HG02840 (cell line): Measurements from ENCODE around the gene SNTG2.
"Not testable (repeated sequence)": the region's sequence is repeated elsewhere in the genome, so short reads cannot be mapped to it uniquely, and the experiment has no call there.

Source experiments
- ATAC-seq: cut with Tn5 transposase; IDR thresholded peaks from one replicate; pipeline ENCODE4 v1.9.1; 2021; ENCODE audit warnings: mild to moderate bottlenecking, moderate library complexity, moderate number of reproducible peaks; ENCODE audit not compliant: unreplicated experiment, low FRiP score

Gene SNTG2

GRCh38 chr2:950080-950966, at the start of gene SNTG2:
Gene SNTG2, plus strand, starts transcription at chr2:950849. Its CDS starts 148 bp downstream, at chr2:950997.
- no peak for ATAC-seq

- ATAC-seq, result no peak
Measured at GRCh38 chr2:902584-902983, 48.1 kb upstream of the SNTG2 start.

DNA sequence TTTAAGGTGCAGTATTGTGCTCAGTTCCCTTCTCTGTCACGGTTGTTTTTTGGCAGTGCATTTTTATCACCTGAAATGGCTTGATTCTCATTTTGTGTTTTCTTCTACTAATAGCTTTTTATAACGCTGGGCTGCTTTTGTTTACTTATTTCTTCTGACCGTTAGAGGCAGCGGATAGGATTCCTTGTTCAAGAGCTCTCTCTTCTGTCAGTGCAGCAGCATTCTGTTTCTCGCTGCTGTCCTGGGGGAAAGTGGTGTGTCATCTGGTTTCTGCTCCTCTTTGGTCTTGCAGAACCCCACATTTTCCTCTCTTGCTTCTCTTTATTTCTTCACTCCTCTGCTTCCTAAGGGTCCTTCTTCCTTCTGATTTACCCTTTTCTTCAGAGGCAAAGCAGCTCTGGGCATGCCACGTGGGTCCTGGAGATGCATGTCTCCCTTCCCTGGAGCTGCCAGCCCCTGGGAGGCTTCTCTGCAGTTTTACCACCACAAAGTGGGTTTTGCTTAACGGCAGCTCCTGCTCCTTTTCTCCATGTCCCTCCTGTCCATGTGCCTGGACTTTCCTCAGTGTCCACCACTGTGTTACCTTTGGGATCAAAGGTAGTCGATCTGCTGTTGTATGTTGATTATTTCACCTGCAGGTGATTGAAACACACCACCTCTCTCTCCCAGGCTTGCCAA, 47.3 kb upstream of the SNTG2 start:
- no peak for ATAC-seq

DNA sequence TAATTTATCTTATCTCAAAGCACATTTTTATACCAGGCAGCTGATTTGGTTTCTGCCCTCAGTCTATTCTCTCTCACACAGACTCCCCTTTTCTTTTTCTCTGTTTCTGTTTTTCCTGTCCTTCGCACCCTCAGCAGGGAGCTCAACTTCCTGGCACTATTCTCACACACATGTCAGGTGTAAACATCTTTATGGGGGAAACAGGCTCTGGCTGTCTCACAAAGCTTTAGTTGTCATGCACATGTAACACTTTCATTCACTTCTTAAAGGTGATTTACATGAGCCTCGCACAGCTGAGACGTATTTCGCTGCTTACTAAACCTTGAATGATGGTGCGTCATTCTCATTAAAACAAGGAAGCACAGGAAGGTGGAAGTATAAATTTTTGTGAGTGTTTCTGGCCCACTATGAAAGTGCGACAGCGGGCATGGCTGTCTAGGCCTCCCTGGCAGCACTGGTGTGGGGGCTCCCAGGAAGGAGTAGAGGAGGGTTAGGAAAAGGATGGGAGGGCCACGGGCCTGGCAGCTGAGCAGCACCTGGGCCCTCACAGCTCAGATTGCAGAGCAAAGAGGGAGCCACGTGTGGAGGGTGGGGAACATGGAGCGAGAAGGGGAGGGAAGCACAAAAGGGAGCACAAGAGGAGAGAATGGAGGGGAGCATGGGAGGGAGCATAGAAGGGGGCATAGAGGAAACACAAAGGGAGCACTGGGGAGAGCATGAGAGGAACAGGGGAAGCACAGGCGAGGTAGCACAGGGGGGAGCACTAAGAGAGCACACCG, 46.2 kb upstream of the SNTG2 start:
- ATAC-seq, result no peak

DNA sequence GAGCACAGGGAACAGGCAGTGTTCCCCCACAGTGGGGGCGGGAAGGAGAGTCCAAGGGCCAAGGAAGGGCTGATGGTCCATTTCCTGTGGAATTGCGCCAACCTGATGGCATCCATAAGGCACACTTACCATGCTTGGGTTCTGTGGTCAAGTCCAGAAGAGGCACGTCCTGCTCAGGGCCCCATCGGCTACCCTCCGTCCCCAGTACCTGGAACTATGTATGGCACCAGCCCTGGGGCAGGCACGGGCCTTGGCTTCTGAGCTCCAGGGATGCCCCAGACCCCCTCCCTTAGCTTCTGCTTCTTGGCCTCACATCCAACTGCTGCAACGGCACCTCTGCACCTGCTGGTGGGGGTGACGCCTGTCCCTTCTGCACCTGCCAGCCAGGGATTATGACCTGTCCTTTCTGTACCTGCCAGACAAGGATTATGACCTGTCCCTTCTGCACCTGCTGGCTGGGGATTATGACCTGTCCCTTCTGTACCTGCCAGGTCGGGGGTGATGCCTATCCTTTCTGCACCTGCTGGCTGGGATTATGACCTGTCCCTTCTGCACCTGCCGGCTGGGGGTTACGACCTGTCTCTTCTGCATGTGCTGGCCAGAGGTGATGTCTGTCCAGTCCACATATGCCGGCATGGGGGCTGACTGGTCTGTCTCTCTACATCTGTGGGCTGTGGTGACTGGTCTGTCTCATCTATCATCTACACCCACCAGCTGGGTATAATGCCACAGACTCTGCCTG, 45.4 kb upstream of the SNTG2 start:
- ATAC-seq, result no peak

DNA sequence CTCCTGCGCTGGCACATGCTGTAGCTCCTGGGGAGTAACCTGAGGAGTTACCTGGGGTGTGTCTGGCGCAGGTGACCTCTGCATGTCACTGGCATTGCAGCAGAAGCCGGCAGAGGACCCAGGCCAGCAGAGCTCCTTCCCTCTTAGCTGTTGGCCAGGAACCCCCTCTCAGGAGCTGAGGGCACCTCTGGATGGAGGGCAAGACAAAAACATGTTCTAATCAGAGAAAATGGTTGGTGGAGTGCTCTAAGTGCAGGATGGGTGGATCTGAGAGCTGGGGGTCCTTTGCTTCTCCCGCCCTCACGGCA, 44.9 kb upstream of the SNTG2 start:
- no peak for ATAC-seq

- ATAC-seq, result no peak
Measured at GRCh38 chr2:907706-908105, 42.9 kb upstream of the SNTG2 start.

GRCh38 chr2:908568-908967, 42.1 kb upstream of the SNTG2 start:
- ATAC-seq, result no peak

DNA sequence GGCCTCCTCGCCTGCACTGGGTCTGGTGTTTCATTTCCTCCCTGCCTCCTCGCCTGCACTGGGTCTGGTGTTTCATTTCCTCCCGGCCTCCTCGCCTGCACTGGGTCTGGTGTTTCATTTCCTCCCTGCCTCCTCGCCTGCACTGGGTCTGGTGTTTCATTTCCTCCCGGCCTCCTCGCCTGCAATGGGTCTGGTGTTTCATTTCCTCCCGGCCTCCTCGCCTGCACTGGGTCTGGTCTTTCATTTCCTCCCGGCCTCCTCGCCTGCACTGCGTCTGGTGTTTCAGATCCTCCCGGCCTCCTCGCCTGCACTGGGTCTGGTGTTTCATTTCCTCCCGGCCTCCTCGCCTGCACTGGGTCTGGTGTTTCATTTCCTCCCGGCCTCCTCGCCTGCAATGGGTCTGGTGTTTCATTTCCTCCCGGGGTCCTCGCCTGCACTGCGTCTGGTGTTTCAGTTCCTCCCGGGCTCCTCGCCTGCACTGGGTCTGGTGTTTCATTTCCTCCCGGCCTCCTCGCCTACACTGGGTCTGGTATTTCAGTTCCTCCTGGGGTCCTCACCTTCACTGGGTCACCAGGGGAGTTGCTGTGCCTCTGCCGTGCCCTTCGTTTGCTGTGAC, 40.8 kb upstream of the SNTG2 start:
- not testable (repeated sequence) for ATAC-seq

DNA sequence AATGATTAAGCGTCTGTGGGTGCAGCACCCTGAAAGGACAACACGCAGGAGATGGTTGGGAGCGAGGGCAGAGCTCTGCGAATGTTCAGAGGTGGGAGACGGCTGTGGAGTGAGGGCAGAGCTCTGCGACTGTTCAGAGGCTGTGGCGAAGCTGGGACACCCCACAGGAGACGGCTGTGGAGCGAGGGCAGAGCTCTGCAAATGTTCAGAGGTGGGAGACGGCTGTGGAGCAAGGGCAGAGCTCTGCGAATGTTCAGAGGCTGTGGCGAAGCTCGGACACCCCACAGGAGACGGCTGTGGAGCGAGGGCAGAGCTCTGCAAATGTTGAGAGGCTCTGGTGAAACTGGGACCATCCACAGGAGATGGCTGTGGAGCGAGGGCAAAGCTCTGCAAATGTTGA, 40.0 kb upstream of the SNTG2 start:
- ATAC-seq, result no peak

- no peak for ATAC-seq
Measured at GRCh38 chr2:915979-916378, 34.7 kb upstream of the SNTG2 start.

DNA sequence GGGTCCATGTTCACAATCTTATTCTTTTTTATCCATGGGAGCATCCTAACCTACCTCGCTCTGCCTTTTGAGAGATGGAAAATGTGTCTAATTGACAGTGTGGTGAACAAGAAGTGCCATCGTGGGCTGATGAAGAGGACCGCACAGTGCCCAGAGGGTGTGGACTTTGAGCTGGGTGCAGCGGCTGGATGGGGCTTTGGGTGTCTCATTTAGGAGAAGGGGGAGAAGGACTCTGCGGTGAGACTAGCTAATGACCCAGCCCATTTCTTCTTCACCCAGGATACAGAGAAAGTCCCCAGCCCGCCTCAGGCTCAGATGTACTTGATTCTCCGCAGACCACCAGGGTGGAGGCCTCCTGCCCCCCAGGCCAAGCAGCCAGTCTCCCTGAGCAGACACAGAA, 33.7 kb upstream of the SNTG2 start:
- ATAC-seq, result no peak

GRCh38 chr2:919672-920071, 31.0 kb upstream of the SNTG2 start:
- ATAC-seq, result no peak

- no peak for ATAC-seq
Measured at GRCh38 chr2:920573-920972, 30.1 kb upstream of the SNTG2 start.

DNA sequence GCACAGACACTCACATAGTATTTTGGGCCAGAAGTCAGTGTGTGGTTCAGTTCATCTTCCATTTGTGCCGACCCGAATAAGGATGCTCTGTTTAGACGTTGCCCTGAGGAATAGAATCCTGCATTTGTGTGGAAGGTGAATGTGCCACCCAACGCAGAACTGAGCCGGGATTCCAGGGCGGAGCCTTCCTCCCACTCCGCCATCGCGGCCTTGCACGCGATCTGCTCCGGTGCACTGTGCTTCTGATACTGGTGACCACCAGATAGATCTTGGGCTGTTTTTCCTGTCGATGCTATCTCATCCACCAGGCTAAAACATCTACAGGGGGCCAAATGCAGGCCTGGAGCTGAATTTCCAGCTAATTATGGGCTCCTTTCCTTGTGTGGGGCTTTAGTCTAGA, 29.6 kb upstream of the SNTG2 start:
- no peak for ATAC-seq

- no peak for ATAC-seq
Measured at GRCh38 chr2:922185-922584, 28.5 kb upstream of the SNTG2 start.

GRCh38 chr2:923832-924601, 26.6 kb upstream of the SNTG2 start:
- ATAC-seq, result no peak

DNA sequence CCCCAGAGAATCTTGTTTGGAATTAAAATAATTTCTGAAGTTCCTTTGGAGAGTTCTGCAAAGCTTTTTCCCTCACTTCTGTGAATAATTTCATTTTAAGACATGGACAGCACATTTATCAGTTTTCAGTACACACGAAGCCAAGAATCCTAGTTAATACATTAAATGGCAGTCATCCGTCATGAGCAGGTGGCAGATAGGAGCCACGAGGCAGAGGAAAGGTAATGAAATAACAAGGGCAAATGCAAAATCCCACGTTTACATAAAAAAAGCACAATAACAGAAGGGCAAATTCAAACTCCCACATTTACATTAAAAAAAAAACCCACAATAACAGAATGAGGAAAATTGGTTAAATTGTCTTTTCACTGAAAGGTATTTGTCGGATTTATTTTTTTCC, 25.9 kb upstream of the SNTG2 start:
- ATAC-seq, result no peak

- ATAC-seq, result no peak
Measured at GRCh38 chr2:925309-925708, 25.3 kb upstream of the SNTG2 start.
